HepG2 (cell line): ENCODE results near the gene ENO2. TPM values are rescaled to one million over a fixed set of nuclear protein-coding genes. Genes with fewer than 3 reads are reported as not detected.

ENCODE experiments used
- ATAC-seq: fragments of 200-7000 bp; cut with Tn5 transposase; 3 replicates; pipeline ENCODE4 v1.9.1; 2020; ENCODE audit warnings: mild to moderate bottlenecking, moderate library complexity
- BruUV-seq: library from RNA; stranded (reverse); fragments of 400-500 nt; replicated peaks from 2 replicates; lab custom pipeline; 2021; lab: Mats Ljungman, UMichigan
- CTCF ChIA-PET: fragments of 300-600 bp; formaldehyde crosslinking; extraction: SDS; loops from one replicate; lab custom pipeline; 2021; ENCODE audit warnings: low total read pairs, inconsistent platforms, low intra/inter-chr PET ratio; lab: Yijun Ruan, JAX
- POLR2A ChIA-PET: fragments of 350-600 bp; sonication (Branson Sonifier 250); formaldehyde crosslinking; loops from one replicate; lab custom pipeline; 2020; ENCODE audit warnings: antibody characterized with exemption, inconsistent platforms; lab: Yijun Ruan, JAX
- DNase-seq: peaks from one replicate; pipeline ENCODE4 v3.0.0-alpha.2; 2015; ENCODE audit warnings: low spot score
- FAIRE-seq: peaks from 3 replicates; lab custom pipeline; 2011; peaks lifted over from hg19 to GRCh38; lab: Jason Lieb, UNC
- H2AFZ ChIP-seq: one replicate; pipeline ENCODE4 v1.6.1; 2011; ENCODE audit warnings: low read length, inconsistent platforms
- H3K27ac ChIP-seq: fragments of 300-600 bp; 3 replicates; pipeline ENCODE4 v1.8.0; 2011; ENCODE audit warnings: mixed run types, mild to moderate bottlenecking, mixed read lengths, low read length, inconsistent platforms; ENCODE audit not compliant: insufficient read depth; ENCODE audit errors: extremely low read length
- H3K27me3 ChIP-seq, 2 experiments: fragments of 200-600 bp in 1 of 2; 2 replicates in 1 of 2; 3 replicates in 1 of 2; pipeline versions ENCODE4 v1.6.0 to v1.8.0; 2011; ENCODE audit warnings: low read length in 2 of 2, mild to moderate bottlenecking in 2 of 2, moderate library complexity in 2 of 2, inconsistent platforms in 1 of 2; ENCODE audit not compliant: insufficient read depth in 2 of 2, control insufficient read depth in 1 of 2
- H3K36me3 ChIP-seq, 2 experiments: fragments of 200-600 bp in 1 of 2; replicated peaks in 1 of 2; 2 replicates in 1 of 2; 3 replicates in 1 of 2; pipeline versions ENCODE4 v1.5.1 to v1.8.0; 2011; ENCODE audit warnings: low read length in 2 of 2, inconsistent platforms in 1 of 2; ENCODE audit not compliant: insufficient read depth in 2 of 2, control insufficient read depth in 1 of 2
- H3K4me1 ChIP-seq: 2 replicates; pipeline ENCODE4 v1.5.1; 2012; ENCODE audit warnings: low read length, inconsistent platforms; ENCODE audit not compliant: insufficient read depth
- H3K4me2 ChIP-seq: 2 replicates; pipeline ENCODE4 v1.6.0; 2011; ENCODE audit warnings: low read depth, low read length, inconsistent platforms
- H3K4me3 ChIP-seq, 3 experiments: fragments of 200-600 bp in 1 of 3; sonication (generic), shearing (Covaris generic) in 1 of 3; replicated peaks in 1 of 3; 2 replicates each; pipeline ENCODE4 v1.5.1; 2011 to 2016; ENCODE audit warnings: low read length in 3 of 3, inconsistent platforms in 2 of 3, low read depth in 2 of 3, mild to moderate bottlenecking in 2 of 3, control low read depth in 1 of 3, mixed read lengths in 1 of 3; ENCODE audit not compliant: insufficient read depth in 1 of 3
- H3K79me2 ChIP-seq: one replicate; pipeline ENCODE4 v1.6.1; 2011; ENCODE audit warnings: low read length, inconsistent platforms; ENCODE audit not compliant: insufficient read depth
- H3K9ac ChIP-seq: 2 replicates; pipeline ENCODE4 v1.6.0; 2011; ENCODE audit warnings: mild to moderate bottlenecking, low read depth, low read length, inconsistent platforms; ENCODE audit not compliant: insufficient read depth
- H3K9me3 ChIP-seq: 2 replicates; pipeline ENCODE4 v1.5.1; 2012; ENCODE audit warnings: mild to moderate bottlenecking, low read length
- H4K20me1 ChIP-seq: 2 replicates; pipeline ENCODE4 v1.6.0; 2011; ENCODE audit warnings: inconsistent platforms, mild to moderate bottlenecking, low read length, moderate library complexity; ENCODE audit not compliant: insufficient read depth
- HNRNPL ChIP-seq: fragments of 200-400 bp; formaldehyde crosslinking; IDR thresholded peaks from 2 replicates; pipeline ENCODE4 v1.6.1; 2017; ENCODE audit warnings: mild to moderate bottlenecking, low read depth, low read length
- ZBTB7B ChIP-seq: sonication (generic); formaldehyde crosslinking; IDR thresholded peaks from 2 replicates; pipeline ENCODE4 v1.4.0; 2020; ENCODE audit warnings: missing genetic modification reagents
- ZNF563 ChIP-seq: sonication (generic); formaldehyde crosslinking; IDR thresholded peaks from 2 replicates; pipeline ENCODE4 v1.8.0; 2022; ENCODE audit warnings: mild to moderate bottlenecking, moderate library complexity, missing genetic modification reagents
- WGBS: methylation state at CpG from one replicate; pipeline ENCODE4 v1.1.6; 2017; ENCODE audit warnings: low lambda C conversion rate; 5-methylcytosine and 5-hydroxymethylcytosine counted together
- in situ Hi-C: cut with HindIII; loops from 2 replicates; pipeline ENCODE4 v1.10.0; 2017; ENCODE audit warnings: low pct_unique_long_range_greater_than_20kb; ENCODE audit not compliant: extremely low pct_ligation_motif_present
- intact Hi-C: fragments of 100-400 bp; cut with micrococcal nuclease; formaldehyde crosslinking; loops from one replicate; pipeline ENCODE4 v1.10.0; 2022; ENCODE audit not compliant: unreplicated experiment
- polyA plus RNA-seq, 8 experiments: library from polyadenylated mRNA; depleted of rRNA in 3 of 8; stranded (reverse) in 7 of 8; unstranded in 1 of 8; fragments of >200 nt; fragmentation: Illumina TruSeq in 4 of 8; extraction: Trizol in 4 of 8; gene quantifications; 2 replicates each; pipeline versions ENCODE4 v1.2.1 to v1.2.3, GENCODE V29; 2011 to 2016; ENCODE audit warnings: low read depth in 4 of 8, missing spikeins in 1 of 8, mixed read lengths in 1 of 8; ENCODE audit not compliant: insufficient read depth in 1 of 8
- total RNA-seq, 5 experiments: library from RNA; depleted of rRNA; stranded (reverse); fragments of >200 nt; fragmentation: Illumina TruSeq; extraction: Trizol; gene quantifications; 2 replicates each; pipeline ENCODE4 v1.2.3, GENCODE V29; 2016; ENCODE audit warnings: low read depth in 1 of 5
- TF ChIP-seq, protein P1 (sequence below): sonication (generic); formaldehyde crosslinking; IDR thresholded peaks from 2 replicates; pipeline ENCODE4 v1.9.0; 2022; ENCODE audit warnings: low read depth, missing genetic modification reagents

ENO2 gene
- total and polyA plus RNA-seq, 2 of the 13 experiments (the other 11 are each of a cell fraction or from before 2014, with no cell fraction given), result 19.3 to 136 TPM

DNA sequence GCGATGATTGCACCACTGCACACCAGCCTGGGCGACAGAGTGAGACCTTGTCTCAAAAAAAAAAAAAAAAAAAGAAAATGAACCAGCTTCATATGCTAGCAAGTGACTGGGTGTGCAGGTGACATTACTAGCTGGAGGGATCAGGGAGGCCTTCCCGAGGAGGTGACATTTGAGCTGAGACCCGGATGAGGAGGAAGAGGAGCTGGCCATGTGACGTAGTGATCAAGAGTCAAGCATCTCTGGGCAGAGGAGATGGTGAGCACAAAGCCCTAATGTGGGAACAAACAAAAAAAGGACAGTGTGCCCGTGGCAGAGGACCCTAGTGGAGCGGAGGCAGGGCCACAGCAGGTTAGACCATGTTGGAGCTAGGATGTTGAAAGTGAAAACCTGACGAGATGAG lies 33.2 kb downstream of the ENO2 start:
- Histone ChIP-seq H3K9ac (no peak overlapping the region), H3K4me2 (no peak overlapping the region), H3K79me2 (no peaks in the 10 kb centered on the region), H4K20me1 (no peaks in the 10 kb centered on the region), H3K4me3 (no peak overlapping the region), H3K27me3 (no peaks in the 10 kb centered on the region), H3K36me3 (no peaks in the 10 kb centered on the region), H3K9me3 (no peaks in the 10 kb centered on the region), H3K27ac (no peak overlapping the region), H2AFZ (no peak overlapping the region), H3K4me1 (peaks cover 34% of the 10 kb centered on the region)
- TF ChIP-seq ZBTB7B, result no peak
- ChIA-PET CTCF (interaction anchor here (2.1 kb wide), 1 partner anchor 14 kb away, joined by 5 read pairs; no protein-coding TSS in a partner anchor), POLR2A (interaction anchor here (0.7 to 5.2 kb wide), 4 partner anchors 10 to 75 kb away, joined by 3 to 180 read pairs (median 32); partner anchors contain the start of genes LPCAT3 and SPSB2)
- in situ Hi-C loops (loop anchor here (10.0 kb wide), 1 partner anchor 167 kb away; no protein-coding TSS in a partner anchor), intact Hi-C loops (no loop called here)
- FAIRE-seq, result no peak
- no TSS peak for BruUV-seq
- no peak for ATAC-seq
- DNase-seq, result no peak
- WGBS, result 83% methylated on average over 8 of the region's 8 CpGs

DNA sequence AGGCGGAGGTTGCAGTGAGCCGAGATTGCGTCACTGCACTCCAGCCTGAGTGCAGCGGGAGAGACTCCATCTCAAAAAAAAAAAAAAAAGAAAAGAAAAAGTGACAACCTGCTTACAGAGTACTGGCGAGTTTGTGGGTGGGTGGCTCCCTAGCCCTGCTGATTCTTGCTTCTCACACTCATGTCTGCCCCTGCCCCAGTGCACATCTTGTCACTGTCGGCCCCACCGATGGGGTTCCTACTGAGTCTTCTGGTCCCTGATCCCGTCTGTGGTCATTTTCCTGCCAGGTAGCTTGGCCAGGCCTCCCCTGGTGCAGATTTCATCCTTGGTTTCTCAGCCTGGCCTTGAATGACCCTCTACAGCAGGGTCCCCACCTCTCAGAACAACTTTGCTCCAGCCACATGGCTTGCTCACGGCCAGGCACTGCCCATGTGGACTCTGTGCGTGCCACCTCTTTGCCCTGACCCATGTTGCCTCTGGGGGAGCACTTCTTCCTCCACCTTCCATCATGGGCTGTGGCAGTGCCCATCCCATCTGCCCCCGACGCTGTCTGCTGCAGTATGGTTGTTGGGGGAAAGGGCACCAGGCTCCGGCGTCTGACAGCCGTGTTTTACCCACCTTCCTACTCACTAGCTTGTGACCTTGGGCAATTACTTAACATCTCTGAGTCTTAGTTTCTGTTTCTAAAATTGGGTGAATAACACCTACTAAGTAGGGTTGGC lies 34.7 kb downstream of the ENO2 start:
- H3K9ac ChIP-seq, result no peak overlapping the region
- intact Hi-C loops (no loop called here), in situ Hi-C loops (loop anchor here (10.0 kb wide), 1 partner anchor 166 kb away; no protein-coding TSS in a partner anchor)
- no peaks in the 10 kb centered on the region for H3K27me3 ChIP-seq
- H3K9me3 ChIP-seq, result no peaks in the 10 kb centered on the region
- H3K4me3 ChIP-seq, result no peak overlapping the region
- H4K20me1 ChIP-seq, result no peaks in the 10 kb centered on the region
- H3K4me1 ChIP-seq, result peaks cover 27% of the 10 kb centered on the region
- TF ChIP-seq HNRNPL (peak; percentile 62; the same call in 1 of the 2 replicates), ZNF563 (no peak)
- TF ChIP-seq, protein P1, sequence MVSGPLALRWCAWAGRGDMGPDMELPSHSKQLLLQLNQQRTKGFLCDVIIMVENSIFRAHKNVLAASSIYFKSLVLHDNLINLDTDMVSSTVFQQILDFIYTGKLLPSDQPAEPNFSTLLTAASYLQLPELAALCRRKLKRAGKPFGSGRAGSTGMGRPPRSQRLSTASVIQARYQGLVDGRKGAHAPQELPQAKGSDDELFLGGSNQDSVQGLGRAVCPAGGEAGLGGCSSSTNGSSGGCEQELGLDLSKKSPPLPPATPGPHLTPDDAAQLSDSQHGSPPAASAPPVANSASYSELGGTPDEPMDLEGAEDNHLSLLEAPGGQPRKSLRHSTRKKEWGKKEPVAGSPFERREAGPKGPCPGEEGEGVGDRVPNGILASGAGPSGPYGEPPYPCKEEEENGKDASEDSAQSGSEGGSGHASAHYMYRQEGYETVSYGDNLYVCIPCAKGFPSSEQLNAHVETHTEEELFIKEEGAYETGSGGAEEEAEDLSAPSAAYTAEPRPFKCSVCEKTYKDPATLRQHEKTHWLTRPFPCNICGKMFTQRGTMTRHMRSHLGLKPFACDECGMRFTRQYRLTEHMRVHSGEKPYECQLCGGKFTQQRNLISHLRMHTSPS, result peak; percentile 58; the same call in 1 of the 2 replicates
- WGBS, result 83% methylated on average over 15 of the region's 15 CpGs
- H3K36me3 ChIP-seq, result no peaks in the 10 kb centered on the region
- H3K79me2 ChIP-seq, result no peaks in the 10 kb centered on the region
- FAIRE-seq (no peak), DNase-seq (no peak), ATAC-seq (no peak)
- ChIA-PET CTCF (no interaction called here), POLR2A (no interaction called here)
- no peak overlapping the region for H3K4me2 ChIP-seq
- no peak overlapping the region for H3K27ac ChIP-seq
- H2AFZ ChIP-seq, result no peak overlapping the region
- BruUV-seq, result no TSS peak
